ENCODE data around the gene ZNF837.

Gene ZNF837

DNA sequence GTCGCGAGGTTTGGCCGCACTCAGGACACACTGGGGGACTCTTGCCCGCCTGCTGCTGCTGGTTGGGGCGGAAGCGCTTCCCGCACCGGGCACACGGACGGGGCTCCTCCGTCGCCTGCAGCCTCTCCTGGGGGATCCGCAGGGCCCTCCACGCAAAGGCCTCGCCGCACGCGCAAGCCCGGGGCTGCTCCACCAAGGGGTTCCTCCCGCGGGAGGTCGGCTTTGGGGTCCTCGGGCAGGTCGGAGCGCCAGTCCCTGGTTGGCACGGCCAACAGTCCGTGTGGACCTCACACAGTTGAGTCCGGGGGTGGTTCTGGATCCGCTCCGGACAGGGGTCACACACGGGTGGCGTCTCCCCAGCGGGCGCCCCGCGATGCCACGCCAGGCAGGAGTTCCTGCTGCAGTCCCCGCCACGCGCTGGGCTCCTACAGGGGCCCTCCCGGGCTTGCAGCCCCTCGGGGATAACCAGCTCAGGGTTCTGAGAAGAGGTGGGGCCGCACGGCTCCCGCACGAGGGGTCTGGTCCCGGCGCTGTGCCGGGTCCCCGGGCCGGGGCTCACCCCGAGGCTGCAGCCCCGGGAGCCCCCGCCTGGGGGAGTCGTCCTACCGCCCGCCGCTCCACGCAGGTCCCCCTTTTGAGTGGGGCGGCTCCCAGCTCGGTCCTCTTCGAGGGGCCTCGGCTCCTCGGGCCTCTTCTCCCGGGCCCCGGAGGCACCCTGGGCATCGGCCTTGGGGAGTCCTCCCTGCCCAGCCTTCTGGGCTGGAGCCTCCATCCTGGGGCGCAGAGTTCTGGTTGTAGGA lies 12.1 kb downstream of the ZNF837 start:
- DNase-seq (ENCODE audit: low read depth), result no peak

- DNase-seq (ENCODE audit: low read depth), result no peak
Observed at GRCh38 chr19:58367698-58368454, 13.0 kb downstream of the ZNF837 start.

DNA sequence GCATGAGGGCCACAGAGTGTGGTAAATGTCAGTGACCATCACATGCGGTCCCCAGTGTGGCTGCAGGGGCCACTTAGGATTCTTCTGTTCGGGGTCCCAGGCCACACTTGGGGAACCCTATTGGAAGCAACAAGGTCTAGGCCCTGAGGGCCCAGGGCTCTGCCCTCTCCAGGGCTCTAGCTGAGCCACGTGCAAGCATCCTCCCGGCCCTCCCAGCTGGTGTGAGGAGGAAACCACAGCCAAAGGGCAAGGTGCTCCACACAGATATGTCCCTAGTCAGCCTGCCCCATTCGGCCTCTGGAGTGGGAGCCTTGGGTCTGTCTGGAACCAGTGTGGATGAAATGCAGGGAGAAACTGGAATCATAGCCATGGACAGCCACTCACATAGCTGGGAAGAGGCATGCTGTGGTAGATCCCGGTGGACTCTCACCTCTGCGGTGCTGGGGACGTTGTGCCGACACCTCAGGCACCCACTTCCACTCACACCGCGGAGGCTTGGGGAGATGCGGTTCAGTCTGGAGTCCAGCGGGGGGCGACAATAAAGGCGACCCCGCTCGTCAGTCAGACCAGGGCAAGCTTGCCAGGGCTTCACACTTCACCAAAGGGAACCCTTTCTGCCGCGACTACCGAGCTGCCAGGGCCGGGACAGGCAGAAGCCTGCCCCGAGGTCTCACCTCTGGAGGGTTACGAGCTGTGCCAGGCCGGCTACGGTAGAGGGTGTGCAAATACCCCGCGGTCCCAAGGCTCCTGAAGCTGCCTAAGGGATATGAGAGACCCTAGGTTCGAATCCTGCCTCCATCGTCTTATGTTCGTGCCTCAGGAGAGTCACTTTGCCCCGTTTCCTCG lies 14.0 kb downstream of the ZNF837 start:
- no peak for DNase-seq (ENCODE audit: low read depth)

DNA sequence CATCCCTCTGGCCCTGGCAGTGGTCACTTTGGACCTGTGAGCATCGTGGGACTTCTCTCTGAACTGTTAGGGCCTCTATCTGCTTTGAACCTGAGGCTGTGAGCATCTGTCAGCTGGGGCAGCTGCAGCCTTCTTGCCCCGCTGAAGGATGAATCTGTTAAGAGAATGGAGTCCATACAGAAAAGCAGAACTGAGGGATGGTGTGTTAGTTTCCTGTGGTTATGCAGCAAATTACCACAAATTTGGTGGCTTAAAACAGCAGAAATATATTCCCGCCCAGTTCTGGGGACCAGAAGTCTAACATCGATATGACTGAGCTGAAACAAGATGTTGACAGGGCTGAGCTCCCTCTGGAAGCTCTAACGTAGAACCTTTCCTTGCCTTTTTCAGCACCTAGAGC lies 16.7 kb downstream of the ZNF837 start:
- no peak for DNase-seq (ENCODE audit: low read depth)

GRCh38 chr19:58362272-58362994 lies 18.4 kb downstream of the ZNF837 start, which contains the start of gene ZNF497:
Gene ZNF497 (minus strand): TSS chr19:58362751. CDS start chr19:58357635, 5,116 bp downstream.
- DNase-seq (ENCODE audit: low read depth), result peak; percentile 94

- peak; percentile 20 for DNase-seq (ENCODE audit: low read depth)
Observed at GRCh38 chr19:58361900-58362271, 18.9 kb downstream of the ZNF837 start.

GRCh38 chr19:58357481-58358145 lies 23.2 kb downstream of the ZNF837 start:
- DNase-seq (ENCODE audit: low read depth), result no peak

DNA sequence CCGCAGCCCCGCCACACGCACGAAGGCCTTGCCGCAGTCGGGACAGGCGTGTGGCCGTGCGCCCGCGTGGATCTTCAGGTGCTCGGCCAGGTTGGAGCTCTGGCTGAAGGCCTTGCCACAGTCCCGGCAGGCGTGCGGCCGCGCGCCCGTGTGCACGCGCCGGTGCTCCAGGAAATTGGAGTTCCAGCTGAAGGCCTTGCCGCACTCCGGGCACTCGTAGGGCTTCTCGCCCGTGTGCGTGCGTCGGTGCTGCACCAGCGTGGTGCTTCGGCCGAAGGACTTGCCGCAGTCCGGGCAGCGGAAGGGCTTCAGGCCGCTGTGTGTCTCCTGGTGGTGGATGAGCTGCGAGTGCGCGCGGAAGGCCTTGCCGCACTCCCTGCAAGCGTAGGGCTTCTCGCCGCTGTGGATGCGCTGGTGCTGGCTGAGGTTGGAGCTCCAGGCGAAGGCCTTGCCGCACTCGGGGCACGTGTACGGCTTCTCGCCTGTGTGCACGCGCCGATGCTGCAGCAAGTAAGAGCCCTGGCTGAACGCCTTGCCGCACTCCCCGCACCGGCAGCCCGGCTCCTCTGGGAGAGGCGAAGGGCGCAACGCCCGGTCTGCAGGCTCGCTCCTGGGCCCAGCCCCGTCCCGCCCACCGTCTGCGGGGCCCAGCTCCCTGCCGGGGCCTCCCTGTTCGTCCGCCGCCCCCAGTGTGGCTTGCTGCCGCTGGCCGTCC lies 23.9 kb downstream of the ZNF837 start:
- no peak for DNase-seq (ENCODE audit: low read depth)

DNA sequence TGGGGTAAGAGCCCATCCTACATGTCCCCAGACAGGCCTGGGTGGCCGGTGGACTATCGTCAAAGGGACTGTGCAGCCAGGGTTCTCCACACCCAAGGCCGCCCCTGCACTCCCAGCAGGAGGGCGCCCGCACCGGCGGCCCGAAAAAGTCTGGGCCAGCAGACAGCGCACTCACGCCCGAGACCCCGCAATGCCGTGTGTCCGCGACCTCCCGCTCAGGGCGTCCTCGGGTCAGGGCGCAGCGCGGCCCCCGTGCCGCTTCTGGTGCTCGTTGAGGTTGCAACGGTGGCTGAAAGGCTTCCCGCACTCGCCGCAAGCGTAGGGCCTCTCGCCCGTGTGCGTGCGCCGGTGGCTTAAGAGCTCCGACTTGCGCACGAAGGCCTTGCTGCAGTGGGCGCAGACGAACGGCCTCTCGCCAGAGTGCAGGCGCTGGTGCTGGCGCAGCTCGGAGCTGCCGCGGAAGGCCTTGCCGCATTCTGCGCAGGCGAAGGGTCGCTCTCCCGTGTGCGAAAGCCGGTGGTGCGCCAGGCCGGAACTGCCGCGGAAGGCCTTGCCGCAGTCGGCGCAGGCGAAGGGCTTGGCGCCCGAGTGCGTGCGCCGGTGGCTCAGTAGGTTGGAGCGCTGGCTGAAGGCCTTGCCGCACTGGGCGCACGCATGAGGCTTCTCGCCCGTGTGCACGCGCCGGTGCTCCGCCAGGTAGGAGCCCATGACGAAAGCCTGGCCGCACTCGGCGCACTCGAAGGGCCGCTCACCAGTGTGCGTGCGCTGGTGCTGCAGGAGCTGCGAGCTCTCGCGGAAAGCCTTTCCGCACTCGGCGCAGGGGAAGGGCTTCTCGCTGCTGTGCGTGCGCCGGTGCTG lies 24.7 kb downstream of the ZNF837 start:
- no peak for DNase-seq (ENCODE audit: low read depth)

DNA sequence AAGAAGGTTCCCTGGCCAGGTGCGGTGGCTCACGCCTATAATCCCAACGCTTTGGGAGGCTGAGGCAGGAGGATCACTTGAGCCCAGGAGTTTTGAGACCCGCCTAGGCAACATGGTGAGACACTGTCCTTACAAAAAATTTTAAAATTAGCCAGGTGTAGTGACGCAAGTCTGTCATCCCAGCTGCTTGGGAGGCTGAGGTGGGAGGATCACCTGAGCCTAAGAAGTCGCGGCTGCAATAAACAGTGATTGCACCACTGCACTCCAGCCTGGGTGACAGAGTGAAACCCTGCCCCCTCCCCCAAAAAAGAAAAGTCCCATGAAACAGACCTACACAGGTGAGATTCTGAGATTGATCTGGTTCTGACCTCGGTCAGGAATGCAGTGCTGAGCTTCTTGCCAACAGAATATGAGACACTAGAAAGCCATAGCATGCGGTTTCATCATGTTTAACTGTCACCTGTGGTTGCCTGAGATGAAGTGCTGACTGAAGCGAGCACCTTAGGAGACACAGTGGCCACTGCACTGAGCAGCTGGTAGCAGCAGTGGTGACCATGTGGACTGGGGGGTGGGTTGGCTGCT lies 25.5 kb downstream of the ZNF837 start:
- DNase-seq (ENCODE audit: low read depth), result no peak

GRCh38 chr19:58354478-58355030 lies 26.3 kb downstream of the ZNF837 start:
- DNase-seq (ENCODE audit: low read depth), result no peak

DNA sequence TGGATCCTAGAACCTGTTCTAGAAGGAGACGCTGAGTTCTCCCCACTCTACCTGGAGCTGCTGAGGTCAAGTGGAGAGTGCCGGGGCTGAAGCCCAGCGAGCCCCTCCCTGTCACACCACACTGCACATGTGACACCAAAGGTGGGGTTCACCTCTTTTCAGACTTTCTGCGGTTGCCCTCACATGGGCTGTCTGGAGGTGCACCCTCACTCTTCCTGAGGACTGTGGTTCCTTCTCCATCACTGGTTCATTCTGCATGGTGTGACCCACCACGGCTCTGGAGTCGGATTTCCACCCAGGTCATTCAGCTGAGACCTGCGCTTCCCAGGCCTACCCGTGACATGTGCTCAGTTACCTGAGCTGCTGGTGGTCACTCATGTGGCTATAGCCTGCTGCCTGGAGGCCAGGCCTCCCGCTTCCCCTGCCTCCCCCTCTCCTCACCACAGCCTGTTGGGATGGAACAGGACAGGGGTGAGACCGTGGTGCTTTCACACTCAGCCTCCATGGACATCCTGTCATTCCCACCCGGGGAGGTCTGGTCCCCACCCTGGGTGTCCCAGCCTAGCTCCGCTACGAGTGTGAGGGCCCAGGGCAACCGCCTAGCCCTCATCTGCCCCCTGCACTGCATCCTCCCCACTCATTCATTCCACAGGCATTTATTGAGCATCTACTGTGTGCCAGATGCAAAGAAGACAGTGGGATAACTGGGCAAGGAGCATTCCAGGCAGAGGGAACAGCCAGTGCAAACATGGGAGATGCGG lies 26.9 kb downstream of the ZNF837 start:
- DNase-seq (ENCODE audit: low read depth), result no peak

GRCh38 chr19:58352760-58353671 lies 27.8 kb downstream of the ZNF837 start, which contains the start of gene A1BG:
Gene A1BG (minus strand): TSS chr19:58353492. CDS start chr19:58353437, 55 bp downstream.
- no peak for DNase-seq (ENCODE audit: low read depth)

- no peak for DNase-seq (ENCODE audit: low read depth)
Observed at GRCh38 chr19:58351990-58352755, 28.7 kb downstream of the ZNF837 start.

GRCh38 chr19:58351558-58351878 lies 29.3 kb downstream of the ZNF837 start:
- no peak for DNase-seq (ENCODE audit: low read depth)

DNA sequence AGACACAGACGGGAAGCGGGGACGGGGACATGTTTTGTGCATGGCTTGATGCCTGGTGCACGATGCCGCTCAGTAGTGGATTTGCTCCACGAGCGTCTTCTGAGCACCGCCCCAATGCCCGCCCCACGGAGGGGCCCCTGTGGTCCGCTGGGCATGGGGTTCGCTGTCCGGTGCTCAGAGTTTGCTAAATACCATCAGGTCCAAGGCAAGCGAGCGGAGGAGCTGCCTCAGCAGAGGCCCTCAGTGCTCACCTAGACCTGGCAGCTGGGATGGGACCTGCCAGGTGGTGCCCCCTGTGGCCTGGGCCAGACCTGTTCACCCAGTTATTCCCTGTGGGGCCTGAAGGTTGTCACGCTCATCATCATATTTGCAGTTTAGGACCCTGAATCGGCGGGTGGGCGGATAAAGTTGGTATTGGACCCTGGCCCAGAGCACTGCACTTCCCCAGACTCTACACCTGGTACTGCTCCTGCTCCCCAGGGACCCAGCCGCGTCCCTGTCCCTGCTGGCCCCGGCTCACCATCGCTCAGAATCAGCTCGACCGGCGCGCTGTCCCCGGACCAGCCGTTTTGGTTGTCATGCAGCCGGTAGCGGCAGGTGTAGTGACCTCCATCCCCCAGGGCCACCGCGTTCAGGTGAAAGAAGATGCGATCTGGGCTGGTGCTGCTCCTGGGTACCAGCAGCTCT lies 29.8 kb downstream of the ZNF837 start:
- no peak for DNase-seq (ENCODE audit: low read depth)
